Measurements from ENCODE around the gene LSAMP. TPM values are rescaled to one million over a fixed set of nuclear protein-coding genes. Genes with fewer than 3 reads are reported as not detected.

Gene LSAMP
- total RNA-seq, 4 donors from 2014 or later, result 1.9 to 19.7 (median 2.8) TPM

DNA sequence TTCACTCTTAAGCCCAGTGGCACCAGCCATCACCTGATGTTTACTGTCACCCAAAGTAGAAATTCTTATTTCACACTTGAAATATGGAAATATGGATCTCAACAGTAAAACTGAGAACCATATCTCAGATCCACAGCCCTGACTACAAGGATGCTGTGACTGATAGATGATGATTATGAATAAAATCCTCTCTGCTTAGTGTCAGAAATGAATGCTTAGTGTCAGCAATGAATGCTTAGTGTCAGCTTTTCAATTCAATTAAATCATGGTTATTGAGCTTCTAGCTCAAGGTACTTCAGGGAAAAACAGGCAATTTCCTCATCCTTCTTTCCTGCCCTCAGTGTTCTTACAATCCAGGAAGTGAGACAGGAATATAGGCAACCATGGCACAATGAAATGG is 392.3 kb downstream of the LSAMP start:
- TF ChIP-seq, protein P1, sequence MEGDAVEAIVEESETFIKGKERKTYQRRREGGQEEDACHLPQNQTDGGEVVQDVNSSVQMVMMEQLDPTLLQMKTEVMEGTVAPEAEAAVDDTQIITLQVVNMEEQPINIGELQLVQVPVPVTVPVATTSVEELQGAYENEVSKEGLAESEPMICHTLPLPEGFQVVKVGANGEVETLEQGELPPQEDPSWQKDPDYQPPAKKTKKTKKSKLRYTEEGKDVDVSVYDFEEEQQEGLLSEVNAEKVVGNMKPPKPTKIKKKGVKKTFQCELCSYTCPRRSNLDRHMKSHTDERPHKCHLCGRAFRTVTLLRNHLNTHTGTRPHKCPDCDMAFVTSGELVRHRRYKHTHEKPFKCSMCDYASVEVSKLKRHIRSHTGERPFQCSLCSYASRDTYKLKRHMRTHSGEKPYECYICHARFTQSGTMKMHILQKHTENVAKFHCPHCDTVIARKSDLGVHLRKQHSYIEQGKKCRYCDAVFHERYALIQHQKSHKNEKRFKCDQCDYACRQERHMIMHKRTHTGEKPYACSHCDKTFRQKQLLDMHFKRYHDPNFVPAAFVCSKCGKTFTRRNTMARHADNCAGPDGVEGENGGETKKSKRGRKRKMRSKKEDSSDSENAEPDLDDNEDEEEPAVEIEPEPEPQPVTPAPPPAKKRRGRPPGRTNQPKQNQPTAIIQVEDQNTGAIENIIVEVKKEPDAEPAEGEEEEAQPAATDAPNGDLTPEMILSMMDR (IDR thresholded peaks at IDR 0.05), result no peak
- ATAC-seq (ENCODE audit: low FRiP score), result no peak
- no peak for DNase-seq (ENCODE audit: low spot score)

DNA sequence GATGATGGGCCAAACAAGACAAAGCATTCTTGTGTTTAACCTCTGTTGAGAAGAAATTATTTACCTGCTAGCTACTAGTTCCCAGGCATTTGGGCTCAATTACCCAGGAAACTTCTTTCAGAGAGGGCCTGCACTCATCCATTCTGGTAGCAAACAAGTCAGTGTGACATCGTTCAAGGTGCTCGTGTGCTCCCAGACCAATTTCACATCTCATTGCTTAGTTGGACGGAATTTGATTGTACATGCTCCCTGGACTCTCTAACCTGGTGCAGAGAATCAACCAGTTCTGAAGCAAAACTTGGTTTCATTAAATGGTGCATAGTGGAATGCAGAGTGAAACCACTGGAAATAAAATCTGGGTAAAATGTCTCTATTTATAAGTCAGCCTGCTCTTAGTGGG is 392.7 kb downstream of the LSAMP start:
- no peak for ATAC-seq (ENCODE audit: low FRiP score)
- TF ChIP-seq, protein P1 (IDR thresholded peaks at IDR 0.05), result no peak
- DNase-seq (ENCODE audit: low spot score), result no peak

DNA sequence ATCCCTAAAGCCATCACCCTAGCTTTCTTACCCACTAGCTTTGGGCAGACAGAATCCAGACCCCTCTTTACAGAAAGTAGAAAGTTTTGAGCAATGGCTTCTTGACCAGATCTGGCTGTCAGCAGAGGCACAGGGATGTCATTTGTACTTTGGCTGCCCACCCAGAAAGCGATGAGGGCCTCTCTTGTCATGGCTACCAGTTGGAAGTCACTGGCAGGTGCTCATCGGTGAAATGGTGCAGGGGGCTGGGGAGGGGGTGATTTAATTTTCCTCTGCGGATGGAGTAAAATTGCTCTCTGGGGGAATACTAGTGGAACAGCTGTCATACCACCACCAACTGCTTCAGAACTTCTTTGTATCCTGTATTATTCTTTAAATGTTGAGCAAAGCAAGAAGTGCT is 393.7 kb downstream of the LSAMP start:
- no peak for ATAC-seq (ENCODE audit: low FRiP score)
- TF ChIP-seq, protein P1 (IDR thresholded peaks at IDR 0.05), result no peak
- DNase-seq (ENCODE audit: low spot score), result no peak

DNA sequence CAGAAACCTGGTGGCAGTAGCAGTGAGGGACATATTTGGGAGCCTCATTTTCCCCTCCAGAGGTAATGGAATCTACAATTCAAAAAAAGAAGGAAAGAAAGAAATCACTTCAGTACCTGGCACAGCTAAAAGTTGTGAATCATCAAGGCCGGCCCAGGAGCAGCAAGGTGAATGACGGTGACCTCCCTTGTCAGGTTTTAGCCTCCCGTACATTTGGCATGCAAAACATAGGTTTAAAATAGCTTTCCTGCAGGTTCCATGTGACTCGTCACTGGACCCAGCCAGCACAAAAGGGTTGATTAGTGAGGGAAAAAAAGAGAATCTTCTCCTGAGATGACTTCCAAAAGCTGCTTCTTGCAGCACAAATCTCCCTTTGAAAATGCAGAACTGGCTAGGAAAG is 394.2 kb downstream of the LSAMP start:
- DNase-seq (ENCODE audit: low spot score) (no peak), ATAC-seq (ENCODE audit: low FRiP score) (no peak)
- TF ChIP-seq, protein P1 (IDR thresholded peaks at IDR 0.05), result no peak

DNA sequence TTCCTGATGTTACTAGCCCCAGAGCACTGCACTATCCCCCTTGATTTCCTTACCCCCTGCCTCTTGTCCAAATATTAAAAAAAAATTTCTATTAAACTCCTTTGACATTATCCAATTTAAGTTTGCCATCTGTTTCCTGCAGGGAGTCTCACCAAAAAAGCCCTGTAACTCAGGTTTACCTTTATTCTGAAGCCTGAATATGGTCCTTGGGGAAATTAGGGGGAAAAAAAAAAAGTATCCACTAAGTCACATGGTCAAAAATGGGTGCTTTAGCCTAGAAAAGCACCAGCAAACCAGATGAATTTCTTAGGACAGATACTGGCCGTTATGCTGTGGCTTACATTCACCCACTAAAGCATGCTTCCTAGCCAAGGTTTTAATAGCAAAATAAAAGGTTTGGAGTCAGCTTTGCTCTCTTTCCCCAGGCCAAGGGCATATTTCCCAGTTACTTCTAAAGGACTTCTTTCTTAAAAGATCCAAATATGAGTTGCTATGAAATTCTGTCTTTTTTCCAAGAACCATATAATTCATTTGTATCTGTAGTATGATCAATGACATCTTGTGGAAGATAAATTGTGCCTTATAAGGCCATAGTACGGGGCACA is 394.9 kb downstream of the LSAMP start:
- ATAC-seq (ENCODE audit: low FRiP score), result no peak
- no peak for DNase-seq (ENCODE audit: low spot score)
- TF ChIP-seq, protein P1 (IDR thresholded peaks at IDR 0.05), result no peak

DNA sequence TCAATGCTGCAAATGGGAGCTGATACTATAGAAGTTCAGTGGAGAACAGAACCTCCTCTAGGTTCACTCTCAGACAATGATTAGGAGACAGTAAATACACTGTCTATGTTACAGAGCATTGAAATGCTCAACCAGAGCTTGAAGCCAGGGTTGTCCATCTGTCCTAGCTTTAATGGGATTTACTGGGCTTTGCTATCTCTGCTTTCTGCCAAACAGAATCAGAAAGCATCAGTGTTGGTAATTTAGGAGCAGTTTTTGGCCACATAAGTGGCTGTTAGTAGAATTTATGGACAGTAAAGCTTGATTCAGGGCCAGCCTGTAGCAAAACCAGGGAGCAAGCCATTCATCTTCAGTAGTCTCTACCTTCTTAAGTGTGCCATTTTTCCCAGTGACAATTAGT is 396.3 kb downstream of the LSAMP start:
- ATAC-seq (ENCODE audit: low FRiP score) (no peak), DNase-seq (ENCODE audit: low spot score) (no peak)
- TF ChIP-seq, protein P1 (IDR thresholded peaks at IDR 0.05), result no peak

DNA sequence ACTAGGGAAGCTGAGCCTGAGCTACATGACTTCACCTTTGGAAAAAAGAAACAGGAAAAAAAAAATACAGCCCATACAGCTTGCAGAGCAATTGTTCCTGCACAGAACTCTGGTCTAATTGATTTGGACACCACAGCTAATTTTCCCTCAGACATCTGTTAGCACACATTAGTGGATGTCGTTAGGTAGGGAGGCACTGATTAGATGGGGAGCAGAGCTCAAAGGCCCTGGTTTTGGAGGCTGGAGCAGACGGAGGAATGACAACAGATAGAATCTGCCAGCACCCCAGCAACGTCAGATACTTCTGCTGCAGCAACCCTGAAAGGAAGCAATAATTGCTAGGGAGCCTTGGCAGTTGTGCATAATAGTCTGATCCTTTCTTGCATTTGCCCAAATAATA is 398.9 kb downstream of the LSAMP start:
- DNase-seq (ENCODE audit: low spot score), result no peak
- ATAC-seq (ENCODE audit: low FRiP score), result no peak
- TF ChIP-seq, protein P1 (IDR thresholded peaks at IDR 0.05), result no peak
